Measurements from ENCODE around the gene FBP2. TPM values are rescaled to one million over a fixed set of nuclear protein-coding genes. Genes with fewer than 3 reads are reported as not detected.

The FBP2 gene
- total RNA-seq, 1 donor from 2014 or later, result not detected

Other genes starting within 250 kb of the FBP2 start
- 2.6 TPM for gene PCAT7, start 38.7 kb downstream of the FBP2 start, total RNA-seq (ENCODE audit: insufficient read depth, low replicate concordance)
- not detected for gene FBP1, start 45.7 kb upstream of the FBP2 start, total RNA-seq (ENCODE audit: insufficient read depth, low replicate concordance)
- 297 TPM for gene AOPEP, start 132.9 kb upstream of the FBP2 start, total RNA-seq (ENCODE audit: insufficient read depth, low replicate concordance)